MM.1S (cell line): ENCODE results near the gene RFPL1.

ENCODE experiments used
- CTCF ChIP-seq: fragments of 300-600 bp; sonication (generic); IDR thresholded peaks from 2 replicates; pipeline ENCODE4 v1.5.1; 2016; ENCODE audit warnings: antibody characterized with exemption, low read length, mixed read lengths
- EZH2 ChIP-seq: fragments of 300-600 bp; sonication (generic); optimal IDR thresholded peaks from 2 replicates; pipeline ENCODE3; 2017; ENCODE audit warnings: low read depth, mild to moderate bottlenecking, antibody characterized with exemption, low read length, mixed read lengths
- EZH2phosphoT487 ChIP-seq: fragments of 300-600 bp; sonication (generic); IDR thresholded peaks from 2 replicates; pipeline ENCODE4 v1.6.1; 2018; ENCODE audit warnings: antibody characterized with exemption, low read length

- TF ChIP-seq CTCF, result no peak
- no peak for TF ChIP-seq EZH2phosphoT487
- no peak for TF ChIP-seq EZH2
Measured at GRCh38 chr22:29434288-29434687, 4.1 kb upstream of the RFPL1 start.
